ENCODE results near the gene UBE2L3. TPM values are rescaled to one million over a fixed set of nuclear protein-coding genes. Genes with fewer than 3 reads are reported as not detected.

The UBE2L3 gene
- total and polyA plus RNA-seq, 2 of the 8 experiments (the other 6 are each of a cell fraction or from before 2014, with no cell fraction given), result 63.5 to 90.0 TPM

- no peak for TF ChIP-seq SUZ12 (IDR thresholded peaks at IDR 0.05; ENCODE audit: low read length)
- TF ChIP-seq CEBPB (IDR thresholded peaks at IDR 0.05; ENCODE audit: low read depth, low read length), result no peak
- TF ChIP-seq TAF7 (optimal IDR thresholded peaks at IDR 0.05; ENCODE audit: borderline replicate concordance, low read depth, low read length), result no peak
- TF ChIP-seq, protein P1, sequence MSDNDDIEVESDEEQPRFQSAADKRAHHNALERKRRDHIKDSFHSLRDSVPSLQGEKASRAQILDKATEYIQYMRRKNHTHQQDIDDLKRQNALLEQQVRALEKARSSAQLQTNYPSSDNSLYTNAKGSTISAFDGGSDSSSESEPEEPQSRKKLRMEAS (IDR thresholded peaks at IDR 0.05), result no peak
- TF ChIP-seq JUN (IDR thresholded peaks at IDR 0.05; ENCODE audit: low read depth, low read length), result no peak
- TF ChIP-seq RNF2 (IDR thresholded peaks at IDR 0.05; ENCODE audit: borderline replicate concordance, low read depth, low read length, missing control alignments, poor library complexity, severe bottlenecking), result no peak
Measured at GRCh38 chr22:21639359-21639758, 71.8 kb downstream of the UBE2L3 start (continued).
